Stimulated activated CD4-positive, alpha-beta T cell treated with anti-CD3 and anti-CD28 coated beads, Interleukin-12 subunit alpha, Interleukin-12 subunit beta, amount 100 ng/mL, for 48 hours (primary cell): ENCODE results near the gene CNOT10.
"Not testable (repeated sequence)": the region's sequence is repeated elsewhere in the genome, so short reads cannot be mapped to it uniquely, and the experiment has no call there.

Source experiments
- DNase-seq, 3 donors: peaks; one replicate each; pipeline ENCODE4 v3.0.0-alpha.2; 2020; ENCODE audit warnings: low read depth in 2 of 3, low spot score in 1 of 3

CNOT10 gene

DNA sequence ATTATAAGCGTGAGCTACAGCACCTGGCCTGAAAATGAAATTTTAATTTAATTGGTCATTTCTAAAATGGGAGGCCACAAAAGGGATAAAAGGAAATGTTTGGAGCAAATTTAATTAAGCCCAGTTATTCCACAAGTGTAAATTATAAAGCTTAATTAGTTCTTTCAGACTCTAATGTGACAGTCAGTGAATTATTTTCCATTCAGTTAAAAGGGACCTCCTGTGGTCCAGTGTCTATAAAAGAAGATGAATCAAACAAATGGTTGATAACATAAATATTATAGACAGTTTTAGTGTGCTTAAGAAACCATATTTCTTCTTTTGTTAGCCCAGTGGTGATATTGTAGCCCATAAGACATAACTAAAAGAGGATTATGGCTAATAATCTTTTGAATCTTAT is 66.4 kb downstream of the CNOT10 start:
- no peak for DNase-seq

DNA sequence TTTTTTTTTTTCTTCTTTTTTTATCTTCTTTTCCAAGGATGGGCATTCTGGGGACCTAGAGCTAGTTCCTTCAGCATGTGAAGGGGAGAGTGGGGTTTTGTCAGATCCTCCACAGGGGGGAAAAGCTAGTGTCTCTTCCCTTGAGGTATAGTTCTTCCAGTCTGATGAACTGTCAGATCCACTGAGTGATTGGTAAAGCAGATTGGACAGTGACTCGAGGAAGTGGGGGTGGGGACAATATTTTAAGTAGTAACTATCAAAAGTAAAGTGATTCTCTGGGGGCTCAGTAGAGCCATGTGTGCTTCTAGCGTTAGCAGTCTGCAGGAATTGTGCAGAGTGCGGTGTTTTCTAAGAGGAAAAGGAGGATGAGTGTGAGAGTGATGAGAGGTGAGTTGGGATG is 70.8 kb downstream of the CNOT10 start:
- no peak for DNase-seq

DNA sequence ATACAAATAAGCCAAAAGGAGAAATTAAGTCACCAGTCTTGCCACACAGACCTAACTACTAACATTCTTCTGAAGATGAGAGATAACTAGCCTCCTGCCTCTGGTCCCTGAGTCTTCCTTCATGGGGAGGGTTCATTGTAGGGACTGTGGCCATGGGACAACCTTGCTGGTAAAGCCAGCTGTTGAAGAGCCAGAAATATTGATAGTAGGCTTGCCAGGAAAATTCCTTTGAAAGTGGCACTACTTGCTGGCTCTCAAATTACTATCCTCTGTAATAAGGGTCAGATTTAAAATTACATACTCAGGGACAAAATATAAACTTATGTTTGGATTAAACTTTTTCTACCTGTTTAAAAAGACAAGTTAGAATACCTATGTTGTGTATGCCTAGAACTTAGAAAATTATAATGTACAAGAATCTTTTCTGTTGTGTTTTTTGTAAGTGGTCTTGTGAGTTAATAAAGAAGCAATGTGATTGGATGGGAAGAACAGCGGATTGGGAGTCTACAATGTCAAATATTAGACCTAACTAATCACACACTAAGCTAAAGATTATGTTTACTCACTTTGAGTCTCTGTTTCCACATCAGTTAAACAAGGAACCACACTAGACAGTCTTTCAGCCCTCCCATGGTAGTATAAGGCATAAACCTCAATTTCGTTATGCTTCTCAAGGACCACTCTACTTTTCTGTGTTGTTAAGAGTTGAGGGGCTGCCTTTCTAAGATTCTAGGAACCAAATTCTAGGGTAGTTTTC is 72.8 kb downstream of the CNOT10 start:
- DNase-seq: no peak

DNA sequence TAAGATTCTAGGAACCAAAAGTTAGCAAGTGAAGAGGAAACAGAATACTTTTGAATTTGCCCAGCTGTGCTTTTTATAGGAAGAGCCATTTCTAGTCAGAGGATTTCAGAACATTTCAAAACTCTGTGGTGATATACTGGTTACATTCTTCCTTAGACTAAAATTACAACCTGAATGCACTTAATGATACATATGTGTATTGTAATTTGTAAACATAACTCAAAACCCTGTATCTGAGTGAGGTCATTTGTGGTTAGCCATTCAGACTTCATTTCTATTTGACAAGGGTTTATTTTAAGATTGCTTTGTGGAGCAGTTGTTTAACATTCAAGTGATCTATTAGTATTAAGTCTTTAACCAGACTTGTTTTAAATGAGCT is 73.4 kb downstream of the CNOT10 start:
- no peak for DNase-seq

DNA sequence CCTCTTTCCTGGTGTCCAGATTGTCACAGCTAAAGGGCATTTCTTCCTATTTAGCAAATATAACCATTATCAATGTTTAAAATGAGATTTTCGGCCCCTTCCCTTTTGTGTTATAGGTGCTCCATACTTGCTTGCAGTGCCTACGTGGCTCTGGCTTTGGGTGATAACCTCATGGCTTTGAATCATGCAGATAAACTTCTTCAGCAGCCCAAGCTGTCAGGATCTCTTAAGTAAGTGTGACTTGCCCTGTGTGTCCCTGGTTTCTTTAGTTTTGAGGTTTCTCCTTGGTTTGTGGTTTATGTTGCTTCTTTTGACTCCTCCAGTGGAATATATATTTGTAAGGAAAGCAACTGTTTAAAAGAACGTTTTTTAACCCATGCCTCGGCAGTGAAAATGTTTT is 74.4 kb downstream of the CNOT10 start:
- DNase-seq: no peak

DNA sequence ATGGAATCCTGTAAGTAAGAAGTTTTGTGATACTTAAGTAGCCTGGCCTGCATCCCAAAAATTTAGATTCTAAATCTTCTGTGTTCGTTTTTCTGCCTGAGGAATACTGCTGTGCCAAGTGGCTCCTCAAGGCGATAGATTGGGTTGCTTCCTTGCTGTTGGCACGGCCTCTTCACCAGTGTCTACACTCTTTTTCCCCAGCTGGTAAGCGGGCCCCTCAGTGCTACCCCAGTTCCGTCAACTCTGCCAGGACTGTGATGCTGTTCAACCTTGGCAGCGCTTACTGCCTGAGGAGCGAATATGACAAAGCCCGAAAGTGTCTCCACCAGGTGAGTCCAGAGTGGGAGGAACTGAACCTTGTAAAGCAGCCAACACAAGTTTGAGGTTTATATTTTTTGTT is 79.5 kb downstream of the CNOT10 start:
- DNase-seq: no peak

DNA sequence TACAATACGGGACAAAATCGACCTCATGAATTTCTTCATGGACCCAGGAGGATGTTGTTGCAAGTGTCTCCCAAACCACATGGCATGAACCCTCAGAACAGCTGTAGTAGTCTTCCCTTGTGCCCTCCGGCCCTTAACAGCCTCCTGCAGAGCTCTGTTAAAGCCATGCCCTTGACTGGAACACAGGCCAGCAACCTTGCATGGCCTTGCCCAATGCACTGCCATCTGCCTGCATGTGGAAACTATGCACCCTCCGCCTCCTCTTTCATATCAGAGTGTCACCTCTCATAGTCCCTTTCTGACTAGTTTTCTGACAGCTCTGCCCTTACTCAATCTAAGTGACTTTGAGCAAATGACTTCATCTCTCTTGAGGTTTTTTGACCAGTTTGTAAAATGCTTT is 93.4 kb downstream of the CNOT10 start:
- peak in 2 of 3 donors; percentile 6 to 9 for DNase-seq

DNA sequence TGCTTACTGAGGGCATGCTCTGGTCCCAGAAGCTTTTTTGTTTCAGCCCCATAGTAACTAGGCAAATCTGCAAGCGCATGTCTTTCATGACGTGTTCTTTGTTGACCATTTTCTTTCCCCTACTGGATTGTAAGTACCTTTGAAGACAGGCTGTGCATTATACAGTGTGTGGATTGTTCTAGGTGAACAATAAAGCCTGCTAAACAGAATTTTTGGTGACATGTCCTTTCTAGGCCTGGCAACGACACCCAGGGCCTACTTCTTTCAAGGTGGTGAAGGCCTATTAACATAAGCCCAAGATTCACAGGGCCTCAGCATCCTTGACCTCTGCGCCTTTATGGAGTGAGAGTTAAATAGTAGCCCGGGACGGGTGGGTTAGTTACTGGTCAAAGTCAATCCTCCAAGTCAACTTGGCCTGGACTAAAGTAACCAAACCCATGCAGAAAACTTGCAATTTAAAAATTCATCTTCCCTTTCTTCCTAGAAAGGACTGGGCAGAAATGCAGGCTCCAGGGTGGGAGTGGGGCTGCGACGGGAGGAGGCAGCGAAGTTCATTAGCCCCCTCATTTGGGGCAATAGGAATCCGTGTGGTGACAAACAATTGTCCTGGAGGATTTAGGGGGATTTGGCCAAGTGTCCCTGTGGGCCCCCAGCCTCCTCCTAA is 95.2 kb downstream of the CNOT10 start:
- DNase-seq: no peak

DNA sequence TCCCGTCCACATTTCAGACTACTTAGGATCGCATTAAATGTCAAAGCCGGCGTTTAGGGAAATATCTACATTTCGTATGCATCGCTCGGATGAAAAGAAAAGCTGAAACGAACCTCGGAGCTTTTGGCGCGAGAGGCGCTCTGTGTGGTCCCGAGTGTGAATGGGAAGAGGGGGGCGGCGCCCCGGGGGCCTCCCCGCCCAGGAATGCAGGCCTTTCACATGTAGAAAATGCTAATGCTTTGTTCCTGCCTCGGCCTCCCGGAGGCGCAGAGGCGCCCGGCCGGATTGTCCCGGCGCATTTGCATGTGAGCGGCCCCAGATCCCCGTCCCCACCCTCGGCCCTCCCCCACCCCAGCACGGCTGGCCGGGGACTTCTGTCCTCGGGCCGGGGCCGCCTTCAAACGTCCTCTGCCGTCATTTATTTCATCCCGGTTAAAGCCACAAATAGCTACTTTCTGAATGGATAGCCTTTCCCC is 95.8 kb downstream of the CNOT10 start:
- DNase-seq: peak in 1 of 3 donors; percentile 5

DNA sequence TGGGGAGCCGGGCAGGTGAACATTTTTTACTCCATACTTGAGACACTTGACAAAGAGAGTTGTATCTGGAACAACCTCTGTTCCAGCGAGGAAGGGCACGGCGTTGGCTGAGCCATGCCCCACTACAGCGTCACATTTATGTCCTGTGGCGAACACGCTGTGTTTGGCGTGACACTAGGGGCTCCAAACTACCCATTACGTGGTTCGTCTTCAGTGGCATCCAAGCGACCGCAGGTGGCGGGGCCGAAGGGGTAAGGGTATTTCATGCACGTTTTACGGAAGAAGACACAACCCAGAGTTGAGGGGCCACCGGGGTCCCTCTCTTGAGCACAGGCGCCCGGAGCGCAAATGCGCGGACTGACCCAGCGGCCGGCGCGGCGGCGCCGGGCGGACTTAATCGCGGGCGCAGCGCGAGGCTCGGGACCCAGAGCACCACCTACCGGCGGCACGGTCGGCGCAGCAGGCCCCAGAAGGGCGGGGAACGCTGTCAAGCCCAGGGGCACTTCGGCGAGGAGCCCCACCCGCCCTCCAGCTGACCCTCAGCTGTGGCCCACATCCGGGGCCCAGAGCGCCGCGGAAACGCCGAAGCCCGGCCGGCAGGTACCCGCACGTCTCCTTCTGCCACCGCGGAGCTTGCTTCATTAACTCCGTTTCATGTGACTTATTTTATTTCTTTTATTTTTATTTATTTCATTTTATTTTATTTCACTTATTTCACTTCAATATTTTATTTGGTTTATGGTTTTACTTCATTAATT is 96.4 kb downstream of the CNOT10 start:
- DNase-seq: peak; percentile 33 to 67 (median 59)

DNA sequence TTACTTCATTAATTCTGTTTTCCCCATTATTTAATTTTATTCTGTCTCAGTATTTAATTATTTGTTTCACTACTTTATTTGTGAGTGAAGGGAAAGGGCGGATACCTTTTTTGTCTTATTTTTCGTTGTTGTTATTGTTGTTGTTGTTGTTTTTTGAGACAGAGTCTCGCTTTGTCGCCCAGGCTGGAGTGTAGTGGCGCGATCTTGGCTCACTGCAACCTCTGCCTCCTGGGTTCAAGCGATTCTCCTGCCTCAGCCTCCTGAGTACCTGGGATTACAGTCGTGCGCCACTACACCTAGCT is 96.9 kb downstream of the CNOT10 start:
- DNase-seq: not testable (repeated sequence)

DNA sequence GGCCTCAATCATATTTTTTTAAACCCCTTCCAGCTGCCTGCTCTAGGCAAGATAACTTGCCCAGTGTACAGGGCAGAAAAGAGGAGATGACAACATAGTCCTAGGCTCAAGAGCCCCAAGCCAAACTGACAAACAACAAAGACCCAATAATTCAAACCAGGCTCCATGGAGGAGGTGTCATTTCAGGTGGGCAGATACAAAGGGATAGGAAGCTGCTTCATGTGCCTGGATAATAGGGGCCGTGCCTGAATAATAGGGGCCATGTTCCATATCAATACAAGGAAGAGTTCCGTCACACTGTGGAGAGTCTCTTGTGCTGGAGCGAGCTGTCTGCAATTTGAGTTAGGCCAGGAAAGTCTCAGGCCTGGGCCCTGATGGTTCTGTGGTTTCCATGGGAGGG is 97.4 kb downstream of the CNOT10 start:
- DNase-seq: no peak

DNA sequence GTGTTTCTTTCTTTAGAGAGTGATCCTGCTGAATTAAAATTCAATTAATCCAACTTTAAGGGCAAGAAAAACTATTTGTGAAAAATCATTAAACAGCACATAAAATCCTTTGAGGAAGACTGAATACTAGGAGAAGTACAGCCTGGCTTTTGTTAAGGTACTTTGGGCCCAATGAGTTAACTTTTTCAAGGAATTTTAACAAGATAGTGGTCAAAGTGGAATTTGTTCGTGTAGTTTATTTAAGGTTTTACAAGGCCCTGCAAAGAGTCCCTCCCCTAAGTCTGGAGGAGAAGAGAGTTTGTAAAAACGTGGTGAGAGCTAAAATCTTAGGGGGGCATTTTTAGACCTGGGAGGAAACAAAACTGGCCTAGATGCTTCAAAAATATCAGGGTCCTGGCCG is 106.8 kb downstream of the CNOT10 start:
- DNase-seq: no peak

DNA sequence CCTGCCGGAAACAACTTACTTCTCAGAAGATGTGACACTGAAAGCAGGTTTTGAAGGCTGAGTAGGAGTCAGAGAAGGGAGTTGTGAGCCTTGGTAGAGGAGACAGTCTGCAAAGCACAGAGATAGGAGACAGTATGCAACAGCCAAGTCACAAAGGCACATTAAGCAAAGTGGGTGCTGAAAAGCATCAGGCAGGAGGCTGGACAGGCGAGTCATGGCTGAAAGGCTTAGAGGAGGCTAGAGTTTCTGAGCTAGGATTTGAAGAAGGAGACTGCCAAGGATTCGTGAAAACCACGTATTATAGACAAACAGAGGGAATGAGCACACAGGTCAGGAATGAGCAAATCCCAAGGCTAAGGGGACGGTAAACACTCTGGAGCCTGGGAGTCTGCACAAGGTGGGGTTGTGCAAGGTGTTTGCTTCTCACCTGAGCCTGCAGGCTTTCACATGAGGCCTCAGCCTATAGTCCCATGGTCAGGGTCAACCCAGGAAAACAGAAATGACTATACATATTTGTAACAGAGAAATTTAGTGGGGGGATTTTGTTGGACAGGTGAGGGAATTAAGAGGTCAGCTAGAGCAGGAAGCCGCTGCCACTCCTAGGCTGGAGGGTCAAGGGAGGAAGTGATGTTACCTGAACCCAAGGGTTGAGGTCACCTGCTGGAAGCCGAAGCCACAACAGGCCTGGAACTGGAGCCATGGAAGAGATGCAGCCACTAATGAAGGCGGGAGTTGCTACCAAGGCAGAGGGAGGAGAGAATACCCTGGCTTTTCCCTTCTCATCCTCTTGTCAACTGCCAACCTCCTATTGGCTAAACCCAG is 109.7 kb downstream of the CNOT10 start:
- DNase-seq: no peak

DNA sequence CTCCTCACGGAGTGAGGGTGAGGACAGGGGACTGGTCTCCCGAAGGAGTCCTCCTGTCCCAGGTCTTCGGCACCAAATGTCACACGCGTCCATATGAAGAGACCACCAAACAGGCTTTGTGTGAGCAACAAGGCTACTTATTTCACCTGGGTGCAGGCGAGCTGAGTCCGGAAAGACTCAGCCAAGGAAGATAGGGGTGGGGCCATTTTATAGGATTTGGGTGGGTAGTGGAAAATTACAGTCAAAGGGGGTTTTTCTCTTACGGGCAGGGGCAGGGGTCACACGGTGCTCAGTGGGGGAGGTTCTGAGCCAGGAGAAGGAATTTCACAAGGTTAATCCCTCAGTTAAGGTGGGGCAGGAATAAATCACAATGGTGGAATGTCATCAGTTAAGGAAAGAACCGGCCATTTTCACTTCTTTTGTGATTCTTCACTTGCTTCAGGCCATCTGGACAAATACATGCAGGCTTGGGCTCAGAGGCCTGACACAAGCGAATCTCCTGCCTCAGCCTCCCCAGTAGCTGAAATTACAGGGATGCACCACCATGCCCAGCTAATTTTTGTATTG is 111.5 kb downstream of the CNOT10 start:
- DNase-seq: not testable (repeated sequence)

DNA sequence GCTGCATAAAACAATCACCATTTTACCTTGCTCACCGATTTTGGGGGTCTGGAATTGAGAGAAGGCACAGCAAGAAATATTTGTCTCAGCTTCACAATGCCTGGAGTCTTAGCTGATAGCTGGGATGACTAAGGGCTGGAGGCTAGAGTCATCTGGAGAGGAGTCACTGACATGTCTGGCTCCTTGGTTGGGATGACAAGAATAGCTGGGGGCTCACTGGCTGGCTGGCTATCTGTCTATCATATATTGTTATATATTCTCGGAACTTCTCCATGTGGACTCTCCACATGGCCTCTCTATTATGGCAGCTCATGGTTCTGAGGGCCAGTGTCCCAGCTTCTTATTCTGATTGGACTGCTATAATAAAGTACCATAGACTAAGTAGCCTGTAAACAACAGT is 112.8 kb downstream of the CNOT10 start:
- DNase-seq: no peak

DNA sequence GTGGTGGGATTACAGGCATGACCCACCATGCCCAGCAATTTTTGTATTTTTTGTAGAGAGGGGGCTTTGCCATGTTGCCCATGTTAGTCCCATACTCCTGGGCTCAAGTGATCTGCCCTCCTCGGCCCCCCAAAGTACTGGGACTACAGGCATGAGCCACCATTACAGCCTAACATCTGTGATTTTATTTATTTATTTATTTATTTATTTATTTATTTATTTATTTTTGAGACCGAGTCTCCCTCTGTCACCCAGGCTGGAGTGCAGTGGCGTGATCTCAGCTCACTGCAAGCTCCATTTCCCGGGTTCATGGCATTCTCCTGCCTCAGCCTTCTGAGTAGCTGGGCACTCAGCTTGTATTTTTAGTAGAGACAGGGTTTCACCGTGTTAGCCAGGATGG is 116.5 kb downstream of the CNOT10 start:
- DNase-seq: not testable (repeated sequence)

DNA sequence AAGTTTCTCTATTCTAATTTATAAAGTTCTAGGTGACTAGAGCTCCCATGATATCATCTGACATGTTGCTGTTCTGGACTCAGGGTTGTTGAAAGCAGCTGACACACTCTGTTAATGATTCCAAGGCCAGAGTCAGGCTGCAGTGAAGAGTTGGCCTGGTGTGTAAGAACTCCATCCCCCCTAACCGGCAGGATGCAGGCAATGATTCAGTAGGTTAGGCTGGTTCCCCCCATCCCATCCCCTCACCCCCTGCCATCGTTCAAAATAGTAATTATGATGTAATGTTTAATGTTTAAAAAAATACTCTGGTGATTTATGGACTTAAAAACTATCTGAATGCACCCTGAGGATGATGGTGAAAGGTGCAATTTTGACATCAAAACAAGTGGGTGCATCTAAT is 128.2 kb downstream of the CNOT10 start:
- no peak for DNase-seq

DNA sequence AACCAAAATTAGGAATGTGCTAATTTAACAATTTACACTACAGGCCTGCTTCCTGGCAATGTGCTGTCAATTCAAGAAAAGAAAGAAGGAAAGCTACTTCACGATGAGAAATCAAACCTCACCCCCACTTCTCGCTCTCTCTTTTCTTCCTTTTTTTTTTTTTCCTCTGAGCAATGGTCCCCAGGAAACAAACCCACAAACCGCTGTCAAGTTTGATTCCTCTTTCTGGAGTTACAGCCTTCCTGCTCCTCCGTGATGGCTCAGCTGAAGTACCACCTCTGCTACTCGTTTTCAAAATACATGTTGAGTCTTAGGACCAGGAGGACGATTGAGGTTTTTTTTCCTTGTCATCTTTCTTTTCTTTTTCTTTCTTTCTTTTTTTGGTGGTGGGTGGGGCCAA is 129.4 kb downstream of the CNOT10 start:
- DNase-seq: no peak

DNA sequence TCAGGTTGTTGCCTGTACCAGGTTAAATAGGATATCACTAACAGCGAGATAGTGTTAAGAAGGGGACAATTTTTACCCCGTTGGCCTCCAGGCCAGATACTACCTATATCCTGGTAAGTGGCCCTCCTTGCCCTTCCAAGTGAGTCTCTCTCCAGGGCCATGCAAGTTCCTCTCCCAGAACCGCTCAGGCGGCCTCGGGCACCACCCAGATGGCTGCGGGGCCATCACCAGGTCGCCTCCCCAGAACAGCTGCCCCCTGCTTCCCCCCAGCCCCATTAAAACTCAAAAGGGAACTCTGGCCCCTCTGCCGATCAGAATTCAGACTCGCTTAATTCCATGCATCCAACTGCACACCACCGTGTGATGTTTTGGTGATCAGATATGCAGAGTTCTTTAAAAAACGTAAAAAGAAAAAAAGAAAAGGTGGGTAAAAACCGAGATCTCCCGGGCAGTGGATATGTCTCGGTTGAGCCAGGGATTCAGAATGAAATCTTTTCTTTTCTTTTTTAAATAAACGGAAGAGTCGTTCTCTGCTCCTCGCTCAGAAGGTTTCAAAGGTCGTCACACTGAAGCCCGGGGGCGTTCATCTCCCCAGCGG is 131.0 kb downstream of the CNOT10 start:
- DNase-seq: no peak
